MCF 10A (cell line): ENCODE results near the gene SCGB1D4. TPM values are rescaled to one million over a fixed set of nuclear protein-coding genes. Genes with fewer than 3 reads are reported as not detected.

Source experiments
- BruUV-seq: library from RNA; stranded (reverse); fragments of 400-500 nt; replicated peaks from 2 replicates; lab custom pipeline; 2021; lab: Mats Ljungman, UMichigan
- CTCF ChIA-PET: fragments of 300-600 bp; sonication (Branson Sonifier 250); formaldehyde crosslinking; extraction: SDS; loops from one replicate; lab custom pipeline; 2021; ENCODE audit warnings: antibody characterized with exemption, inconsistent platforms; lab: Yijun Ruan, JAX
- POLR2A ChIA-PET: fragments of 300-600, 350-650 bp; sonication (Branson Sonifier 250); formaldehyde crosslinking; extraction: SDS; loops from one replicate; lab custom pipeline; 2020; ENCODE audit warnings: antibody characterized with exemption, inconsistent platforms; lab: Yijun Ruan, JAX
- DNase-seq: peaks from one replicate; pipeline ENCODE4 v3.0.0-alpha.2; 2018; ENCODE audit not compliant: unreplicated experiment
- H3K27ac Mint-ChIP-seq: one replicate; pipeline ENCODE4 v1.8.0; 2022; ENCODE audit warnings: mild to moderate bottlenecking, low read depth, mixed read lengths; ENCODE audit not compliant: unreplicated experiment
- H3K27me3 Mint-ChIP-seq: one replicate; pipeline ENCODE4 v1.8.0; 2022; ENCODE audit warnings: mixed read lengths; ENCODE audit not compliant: insufficient read depth, unreplicated experiment
- H3K36me3 Mint-ChIP-seq: one replicate; pipeline ENCODE4 v1.8.0; 2022; ENCODE audit warnings: mild to moderate bottlenecking, moderate library complexity, mixed read lengths; ENCODE audit not compliant: insufficient read depth, unreplicated experiment
- H3K4me1 Mint-ChIP-seq: one replicate; pipeline ENCODE4 v1.8.0; 2022; ENCODE audit warnings: mixed read lengths; ENCODE audit not compliant: insufficient read depth, unreplicated experiment
- H3K4me3 Mint-ChIP-seq: one replicate; pipeline ENCODE4 v1.8.0; 2022; ENCODE audit warnings: mild to moderate bottlenecking, moderate library complexity, mixed read lengths; ENCODE audit not compliant: unreplicated experiment
- H3K9me3 Mint-ChIP-seq: one replicate; pipeline ENCODE4 v1.8.0; 2022; ENCODE audit warnings: mixed read lengths; ENCODE audit not compliant: unreplicated experiment
- CTCF ChIP-seq: fragments of 200-600 bp; IDR thresholded peaks from one replicate; pipeline ENCODE4 v1.8.0; 2022; ENCODE audit warnings: antibody characterized with exemption, mild to moderate bottlenecking; ENCODE audit not compliant: unreplicated experiment
- intact Hi-C: fragments of 100-400 bp; cut with micrococcal nuclease; formaldehyde crosslinking; loops from 2 replicates; pipeline ENCODE4 v1.14.1; 2022
- total RNA-seq: library from RNA; stranded (reverse); gene quantifications from 2 replicates; pipeline ENCODE4 v1.2.3, GENCODE V29; 2022

Gene SCGB1D4
- total RNA-seq, 1 experiment from 2014 or later, result not detected

GRCh38 chr11:62273284-62273683 lies 25.6 kb downstream of the SCGB1D4 start:
- ChIA-PET POLR2A (no interaction called here), CTCF (interaction anchor here (1.1 kb wide), 1 partner anchor 24 kb away, joined by 4 read pairs; no protein-coding TSS in a partner anchor)
- intact Hi-C loops, result no loop called here
- Mint-ChIP-seq H3K4me1 (peaks cover 5% of the 10 kb centered on the region), H3K36me3 (no peaks in the 10 kb centered on the region), H3K27ac (no peak overlapping the region), H3K4me3 (no peak overlapping the region), H3K9me3 (no peaks in the 10 kb centered on the region), H3K27me3 (peaks cover 28% of the 10 kb centered on the region)
- no peak for TF ChIP-seq CTCF
- DNase-seq, result no peak
- no TSS peak for BruUV-seq

DNA sequence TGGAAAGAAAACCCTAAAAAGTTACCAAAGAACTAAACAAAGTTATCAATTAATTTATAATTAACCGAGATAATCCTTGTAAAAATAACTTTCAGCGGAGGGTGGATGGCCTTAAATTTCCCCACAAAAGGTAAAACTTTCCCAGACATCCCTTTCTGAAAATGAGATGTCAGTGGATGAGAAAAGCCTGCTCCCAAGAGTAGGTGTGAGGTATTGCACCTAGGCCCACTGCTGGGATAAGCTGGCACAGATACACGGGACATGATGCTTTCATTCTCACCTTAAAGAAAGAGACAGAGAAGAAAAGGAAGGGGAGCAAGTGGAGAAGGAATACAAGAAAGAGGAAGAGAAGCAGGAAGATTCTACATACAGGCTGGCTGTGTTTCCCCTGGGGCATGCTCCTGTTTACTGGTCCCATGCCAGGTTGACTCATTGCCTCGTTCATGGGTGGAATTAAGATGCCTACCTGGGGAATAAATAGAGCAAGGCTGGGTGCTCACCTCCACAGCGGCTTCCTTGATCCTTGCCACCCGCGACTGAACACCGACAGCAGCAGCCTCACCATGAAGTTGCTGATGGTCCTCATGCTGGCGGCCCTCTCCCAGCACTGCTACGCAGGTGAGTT lies 29.1 kb downstream of the SCGB1D4 start, which contains the start of gene SCGB2A2:
Gene SCGB2A2 (plus strand): TSS at position 505 of the 625 bp plus-strand sequence. CDS start 59 bp downstream, at position 564.
- no peak within 1 kb of the TSS for H3K27ac Mint-ChIP-seq
- peak; percentile 46 for TF ChIP-seq CTCF
- intact Hi-C loops, result no loop called here
- no TSS peak for BruUV-seq
- CTCF ChIA-PET, result interaction anchor here (0.6 to 1.1 kb wide), 4 partner anchors 9 to 30 kb away, joined by 3 to 4 read pairs (median 4); partner anchors contain the start of gene SCGB1D2
- no peaks in the 10 kb centered on the region for H3K36me3 Mint-ChIP-seq
- no peak within 1 kb of the TSS for H3K4me3 Mint-ChIP-seq
- no peaks in the 10 kb centered on the region for H3K9me3 Mint-ChIP-seq
- H3K4me1 Mint-ChIP-seq, result peaks cover 5% of the 10 kb centered on the region
- H3K27me3 Mint-ChIP-seq, result peaks cover 31% of the 10 kb centered on the region
- POLR2A ChIA-PET, result no interaction called here
- DNase-seq, result peak; percentile 45

GRCh38 chr11:62267576-62267975 lies 31.3 kb downstream of the SCGB1D4 start:
- intact Hi-C loops, result no loop called here
- TF ChIP-seq CTCF, result no peak
- Mint-ChIP-seq H3K36me3 (no peaks in the 10 kb centered on the region), H3K4me1 (peaks cover 5% of the 10 kb centered on the region), H3K4me3 (no peak overlapping the region), H3K27ac (no peak overlapping the region), H3K9me3 (no peaks in the 10 kb centered on the region), H3K27me3 (peaks cover 38% of the 10 kb centered on the region)
- DNase-seq, result peak; percentile 6
- no TSS peak for BruUV-seq
- CTCF ChIA-PET, result interaction anchor here (0.7 to 1.3 kb wide), 3 partner anchors 26 to 293 kb away, joined by 3 read pairs; partner anchors contain the start of gene SCGB1D2
- POLR2A ChIA-PET, result no interaction called here

- Mint-ChIP-seq H3K4me1 (peaks cover 5% of the 10 kb centered on the region), H3K27ac (no peak overlapping the region), H3K27me3 (peaks cover 36% of the 10 kb centered on the region), H3K9me3 (no peaks in the 10 kb centered on the region), H3K4me3 (no peak overlapping the region), H3K36me3 (no peaks in the 10 kb centered on the region)
- no peak for DNase-seq
- TF ChIP-seq CTCF, result no peak
- BruUV-seq, result no TSS peak
- ChIA-PET CTCF (interaction anchor here (0.6 to 1.0 kb wide), 3 partner anchors 114 to 293 kb away, joined by 3 read pairs; no protein-coding TSS in a partner anchor), POLR2A (interaction anchor here (0.6 kb wide), 1 partner anchor 325 kb away, joined by 5 read pairs; no protein-coding TSS in a partner anchor)
- intact Hi-C loops, result no loop called here
These were observed 31.8 kb downstream of the SCGB1D4 start for GRCh38 chr11:62267050-62267449.
